GM19043 (cell line): ENCODE data around the gene ST7.

Source experiments
- ATAC-seq: cut with Tn5 transposase; IDR thresholded peaks from one replicate; pipeline ENCODE4 v1.9.1; 2021; ENCODE audit warnings: low read depth; ENCODE audit not compliant: unreplicated experiment

Gene ST7

DNA sequence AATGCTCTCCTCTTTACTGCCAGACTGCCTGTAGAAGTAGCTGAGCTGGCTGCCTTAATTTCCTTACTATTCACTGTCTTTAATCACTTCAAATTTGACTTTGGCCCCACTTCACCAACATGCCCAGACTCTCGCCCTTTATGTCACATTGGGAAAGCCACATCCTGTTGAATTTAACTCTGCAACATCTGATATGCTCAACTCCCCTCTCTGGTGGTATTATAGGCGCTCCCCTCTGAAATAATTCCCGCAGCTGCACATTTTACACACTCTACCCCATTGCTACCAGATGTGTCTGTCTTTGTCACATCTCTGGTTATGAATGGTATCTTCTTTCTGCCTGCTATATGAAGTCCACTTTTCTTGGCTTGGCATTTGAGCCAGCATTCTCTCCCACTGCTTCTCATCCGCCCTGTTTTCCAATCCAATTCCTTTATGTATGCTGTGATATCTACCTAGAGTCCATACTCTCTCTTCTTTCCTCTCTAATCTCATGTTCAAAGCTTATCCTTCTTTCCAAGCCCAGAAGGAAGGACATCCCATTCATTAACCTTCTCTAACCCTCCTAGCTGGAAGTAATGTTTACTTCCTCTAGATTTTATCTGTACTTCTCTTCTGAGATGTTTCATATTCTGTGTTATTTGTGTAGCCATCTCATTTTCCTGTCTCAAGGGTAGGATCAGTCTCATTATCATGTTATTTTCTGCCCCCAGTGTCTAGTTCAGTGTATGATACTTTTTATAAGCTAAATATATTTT lies 134.5 kb downstream of the ST7 start:
- ATAC-seq: no peak

DNA sequence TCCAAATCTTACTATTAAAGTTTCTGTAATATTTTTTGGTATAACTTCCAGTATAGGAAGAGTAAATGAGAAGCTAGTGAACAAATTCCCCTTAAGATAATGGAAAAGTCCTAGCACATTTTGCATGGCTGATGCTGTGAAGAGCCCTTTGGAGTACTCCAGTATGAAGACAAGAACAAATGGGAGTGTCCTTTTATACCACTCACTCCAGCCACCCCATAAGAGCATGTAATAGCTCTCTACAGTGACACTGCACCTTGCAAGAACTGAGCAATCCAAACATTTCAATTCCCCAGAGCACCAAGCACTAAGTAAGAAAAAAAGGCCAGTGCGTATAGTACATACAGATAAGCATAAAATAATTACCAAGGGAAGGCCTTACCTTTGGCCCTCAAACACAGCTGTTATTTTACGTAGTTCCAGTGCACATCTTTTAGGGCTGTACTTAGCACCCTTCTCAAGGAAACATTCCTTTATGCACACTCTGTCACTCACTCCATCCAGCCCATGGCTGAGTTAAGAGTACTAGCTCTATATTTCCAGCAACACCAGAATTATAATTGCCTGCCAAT lies 135.4 kb downstream of the ST7 start:
- ATAC-seq: no peak

DNA sequence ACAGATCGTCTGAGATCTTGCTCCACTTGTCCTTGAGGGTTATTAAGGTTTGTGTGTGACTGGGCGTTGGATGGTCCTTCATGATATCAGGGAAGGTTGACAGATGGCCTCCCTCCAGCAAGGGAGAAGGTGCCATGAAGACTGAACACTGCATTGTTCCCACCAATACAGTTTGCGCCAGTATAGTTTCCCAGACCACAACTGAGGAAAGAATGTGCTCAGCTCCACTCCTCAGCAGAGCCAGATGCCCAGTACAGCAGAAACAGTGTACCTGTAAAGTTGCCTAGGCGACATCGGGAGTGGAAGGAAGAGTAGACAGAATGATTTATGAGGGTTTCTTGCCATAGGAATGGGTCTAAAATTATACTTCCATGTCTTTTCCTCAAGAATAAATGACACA lies 137.5 kb downstream of the ST7 start:
- ATAC-seq: no peak

DNA sequence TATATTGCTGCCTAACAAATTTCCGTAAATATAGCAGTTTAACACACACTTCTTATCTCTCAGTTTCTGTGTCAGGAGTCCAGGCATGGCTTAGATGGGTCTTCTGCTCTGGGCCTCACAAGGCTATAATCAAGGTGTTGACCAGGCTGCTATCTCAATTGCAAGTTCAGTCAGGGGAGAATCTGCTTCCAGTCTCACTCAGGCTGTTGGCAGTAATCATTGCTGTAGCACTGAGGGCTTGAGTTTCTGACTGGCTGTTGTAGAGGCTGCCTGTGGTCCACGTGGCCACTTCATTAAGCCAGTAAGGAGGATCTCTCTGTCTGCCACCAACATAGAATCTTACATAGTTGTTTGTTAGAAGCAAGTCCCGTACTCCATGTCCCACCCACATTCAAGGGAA lies 138.4 kb downstream of the ST7 start:
- ATAC-seq: no peak

DNA sequence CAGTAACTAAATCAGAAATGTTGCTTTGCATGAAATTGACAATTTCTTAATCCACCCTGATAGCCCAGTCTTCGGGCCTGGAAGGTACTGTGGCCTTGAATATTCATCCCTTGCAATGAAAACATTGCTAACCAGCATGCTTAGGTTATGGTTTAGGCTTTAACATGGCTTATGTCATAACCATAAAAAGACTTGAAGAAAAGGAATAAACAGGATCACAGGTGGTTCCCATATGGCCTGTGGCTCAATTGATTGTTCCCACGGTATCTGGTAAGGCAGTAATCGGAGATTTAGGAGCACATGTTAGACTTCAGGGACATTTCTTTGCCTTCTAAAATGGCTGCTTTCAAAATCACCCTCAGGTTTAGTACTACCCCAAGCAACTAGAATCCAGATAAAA lies 139.5 kb downstream of the ST7 start:
- no peak for ATAC-seq

DNA sequence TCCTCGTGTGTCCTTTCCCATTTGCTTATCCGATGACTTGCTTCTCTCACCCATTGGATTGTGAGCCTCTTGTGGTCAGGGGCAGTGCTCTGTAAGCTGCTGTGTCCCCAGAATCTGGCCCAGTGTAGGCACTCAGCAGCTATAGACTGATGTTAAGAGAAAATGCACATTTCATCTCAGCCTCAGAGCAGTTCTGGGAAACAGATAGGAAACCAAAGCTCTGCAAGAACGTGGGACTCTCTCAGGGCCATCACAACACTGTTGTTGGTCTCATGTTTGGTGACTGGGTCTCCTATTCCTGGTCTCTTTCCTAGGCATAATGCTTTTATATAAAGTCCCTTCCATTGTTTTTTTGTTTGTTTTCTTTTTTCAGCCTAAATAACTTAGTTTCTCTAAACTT lies 141.2 kb downstream of the ST7 start:
- no peak for ATAC-seq

DNA sequence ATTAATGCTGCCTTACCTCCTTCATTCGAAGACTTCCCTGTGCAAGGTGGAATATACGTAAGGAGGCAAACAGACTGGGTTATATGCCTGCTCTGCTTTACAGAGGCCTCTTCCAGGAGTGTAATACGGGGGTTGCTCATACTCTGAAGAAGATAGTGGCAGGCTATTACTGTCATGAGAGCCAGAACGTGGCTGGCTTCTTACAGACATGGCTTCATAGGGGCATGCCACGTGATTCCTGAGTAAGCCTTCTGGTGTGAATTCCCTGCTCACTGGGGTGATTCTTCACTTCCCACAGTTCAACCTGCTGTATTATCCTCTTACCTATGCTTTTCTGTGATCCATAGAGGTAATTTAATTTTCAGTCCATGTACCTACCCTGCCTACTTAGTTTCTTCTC lies 141.8 kb downstream of the ST7 start:
- ATAC-seq: no peak

DNA sequence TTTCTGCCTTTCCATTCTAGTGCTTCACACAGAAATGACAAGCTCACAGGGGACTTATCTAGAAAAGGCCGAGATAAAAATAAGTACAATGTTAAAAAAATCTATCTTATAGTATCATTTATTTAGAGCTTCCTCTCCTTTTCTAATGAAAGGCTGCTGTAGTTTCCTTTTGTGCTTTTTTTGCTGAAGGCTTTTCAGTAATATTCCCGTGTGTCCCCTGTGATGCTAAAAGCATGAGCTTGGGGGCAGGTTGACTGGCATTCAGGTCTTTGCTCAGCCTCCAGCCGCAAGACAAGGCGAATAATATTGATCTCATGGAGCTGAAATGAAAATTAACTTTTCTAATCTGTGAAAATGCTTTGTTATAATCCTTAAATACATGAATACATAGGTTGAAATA lies 143.0 kb downstream of the ST7 start:
- ATAC-seq: no peak

DNA sequence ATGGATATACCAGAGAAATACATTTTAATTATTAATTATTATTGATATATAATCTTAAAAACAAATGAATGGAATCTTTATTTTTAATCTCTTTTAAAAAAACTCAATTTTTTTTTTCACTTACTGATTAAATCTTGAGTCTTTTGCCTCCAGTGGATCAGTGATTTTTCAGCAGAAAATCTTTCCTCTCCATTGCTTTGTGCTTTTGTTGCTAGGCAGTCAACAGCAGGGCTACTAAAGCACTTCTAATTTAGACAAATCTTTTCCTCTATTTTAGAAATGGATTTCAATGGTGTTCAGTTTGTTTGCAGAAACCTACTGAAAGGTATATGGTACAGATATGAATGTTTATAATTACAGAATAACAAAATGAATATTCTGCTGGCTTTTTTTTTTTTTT lies 143.6 kb downstream of the ST7 start:
- no peak for ATAC-seq

DNA sequence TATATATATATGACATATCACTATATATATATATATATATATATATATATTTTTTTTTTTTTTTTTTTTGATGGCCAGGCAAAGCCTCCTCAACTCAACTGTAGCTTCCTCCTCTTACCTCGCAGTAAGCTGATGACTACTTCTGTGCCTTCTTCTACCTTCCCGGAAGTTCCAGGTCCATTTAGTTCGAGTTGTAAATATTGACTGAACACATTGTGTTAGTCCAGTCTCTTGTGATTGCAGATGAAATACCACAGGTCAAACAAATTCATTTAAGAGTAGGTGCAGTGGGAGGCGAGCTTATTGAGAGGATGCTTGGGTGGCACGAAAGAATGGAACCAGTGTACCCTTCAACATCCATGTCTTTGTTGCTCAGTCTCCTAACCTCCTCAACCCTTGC lies 144.6 kb downstream of the ST7 start:
- no peak for ATAC-seq

DNA sequence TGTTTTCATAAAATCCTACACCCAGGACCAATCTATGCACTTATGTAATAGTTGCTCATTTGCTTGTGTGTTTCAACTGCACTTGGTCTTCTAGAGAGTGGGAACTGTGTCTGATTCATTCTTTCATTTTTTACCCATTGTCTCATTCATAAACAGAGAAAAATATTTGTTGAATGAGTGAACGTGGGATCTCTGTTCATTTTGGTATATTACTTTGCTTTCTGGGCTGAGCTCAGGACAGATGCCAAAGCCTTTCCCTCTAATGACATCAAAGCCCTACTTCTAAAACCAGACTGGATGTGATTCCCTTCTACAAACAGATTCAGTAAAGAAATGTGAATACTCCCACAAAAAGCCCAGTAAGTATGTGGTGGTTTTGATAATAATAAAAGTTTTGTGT lies 145.2 kb downstream of the ST7 start:
- ATAC-seq: no peak

DNA sequence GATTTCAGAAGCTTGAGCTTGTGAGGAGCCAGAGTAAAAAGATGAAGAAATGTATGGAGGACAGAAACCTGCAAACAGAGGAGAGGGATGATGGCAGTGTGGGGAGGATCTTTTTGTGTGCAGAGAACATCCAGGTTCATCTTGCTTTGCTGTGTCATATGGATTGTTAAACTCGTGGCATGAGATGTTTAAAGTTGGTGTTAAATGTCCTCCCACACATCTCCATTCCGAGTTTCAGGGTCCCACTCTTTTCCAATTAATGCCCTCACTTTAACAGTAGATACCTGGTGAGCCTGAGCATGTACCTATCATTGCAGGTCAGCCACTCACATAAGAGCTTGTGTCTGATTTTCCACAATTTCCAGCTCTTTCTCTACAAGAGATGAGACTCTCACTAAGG lies 147.7 kb downstream of the ST7 start:
- no peak for ATAC-seq

DNA sequence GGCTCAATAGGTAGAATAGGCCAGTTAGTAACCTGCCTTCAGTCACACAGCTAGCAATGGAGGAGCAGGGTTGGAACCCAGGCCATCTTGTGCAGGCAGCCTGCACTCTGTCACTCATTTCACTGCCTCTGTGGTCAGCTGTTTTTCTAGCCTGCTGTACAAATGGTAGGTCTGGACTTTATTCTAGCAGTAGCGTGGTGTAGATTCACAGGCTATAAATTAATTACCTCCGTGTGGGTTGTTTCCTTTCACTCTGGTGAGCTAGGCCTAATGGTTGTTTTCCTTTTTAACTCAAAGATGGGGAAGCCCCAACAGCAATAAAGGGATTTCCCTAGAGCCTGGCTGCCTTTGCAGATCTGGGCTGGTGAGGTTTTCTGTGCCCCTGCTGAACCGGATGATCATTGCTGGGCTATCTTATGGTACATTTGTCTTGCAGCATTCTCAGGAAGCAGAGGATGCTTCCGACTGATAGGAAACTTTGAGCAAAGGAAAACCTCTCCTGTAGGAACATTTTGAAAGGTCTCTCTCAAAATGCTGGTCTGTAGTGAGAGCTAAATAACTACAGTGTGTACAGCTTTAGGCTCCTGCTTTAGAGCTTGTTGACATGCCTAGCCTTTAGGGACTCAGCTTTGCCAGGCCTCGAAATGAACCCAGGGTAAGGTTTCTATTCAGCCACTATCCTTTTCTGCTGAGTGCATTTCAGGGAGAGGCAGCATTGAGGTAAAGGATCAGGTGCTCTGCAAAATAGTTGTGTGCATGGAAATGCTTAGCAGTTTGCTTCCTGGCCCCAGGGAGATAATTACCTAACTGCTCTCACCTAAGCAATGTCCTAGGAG lies 157.4 kb downstream of the ST7 start:
- peak; percentile 93 for ATAC-seq

DNA sequence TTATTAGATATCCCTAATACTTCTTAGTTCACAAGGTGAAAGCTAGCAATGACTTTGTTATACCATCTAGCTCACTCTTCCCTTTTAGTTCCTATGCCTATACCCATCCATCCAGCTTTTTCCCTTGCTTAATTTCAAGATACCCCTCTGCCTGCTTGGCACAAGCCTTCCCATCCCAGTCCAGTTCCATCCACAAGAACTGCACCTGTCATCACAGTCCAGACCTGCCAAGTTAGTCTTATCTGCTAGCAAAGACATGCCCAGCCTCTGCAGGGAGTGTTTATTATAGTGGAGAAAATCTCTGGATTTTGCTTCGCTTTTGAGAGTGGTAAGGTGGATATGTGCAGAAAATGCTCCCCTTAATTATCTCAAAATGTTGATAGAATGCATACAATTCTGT lies 158.2 kb downstream of the ST7 start:
- ATAC-seq: no peak

DNA sequence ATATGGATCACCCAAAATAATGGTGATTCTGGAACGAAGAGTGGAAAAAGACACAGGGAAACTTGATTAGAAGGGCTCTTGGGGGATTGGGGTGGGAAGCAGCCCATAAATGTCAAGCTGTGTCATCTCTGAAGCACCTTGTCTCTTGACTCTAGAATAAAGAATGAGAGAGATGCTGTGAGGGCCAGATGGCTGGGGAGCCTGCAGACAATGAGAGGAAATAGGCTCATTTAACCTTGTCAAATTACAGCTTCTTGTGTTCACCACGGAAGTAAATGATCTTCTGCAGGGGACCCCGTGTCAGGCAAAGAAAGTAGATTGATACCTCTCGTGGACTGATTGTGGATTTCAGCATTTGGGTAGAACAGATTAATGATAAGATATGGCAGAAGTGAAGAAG lies 159.3 kb downstream of the ST7 start:
- ATAC-seq: no peak

DNA sequence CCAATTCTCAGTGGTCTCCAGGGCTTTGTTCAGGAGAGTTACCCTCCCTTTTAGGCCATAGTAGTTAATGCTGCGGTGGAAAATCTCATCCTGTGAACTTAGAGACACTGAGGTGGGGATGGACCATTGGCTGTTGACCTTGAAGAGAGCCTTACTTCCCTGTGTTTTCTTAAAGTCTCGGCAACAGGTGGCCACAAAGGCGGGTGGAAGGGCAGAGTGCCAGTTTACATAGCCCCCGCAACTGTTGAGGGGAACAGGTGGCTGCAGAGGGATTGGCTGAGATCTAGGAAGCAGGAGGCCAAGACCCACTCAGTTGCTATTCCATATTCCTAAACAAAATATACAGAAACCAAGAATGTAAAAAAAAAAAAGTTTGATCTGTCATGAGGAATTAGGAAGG lies 160.6 kb downstream of the ST7 start:
- no peak for ATAC-seq

DNA sequence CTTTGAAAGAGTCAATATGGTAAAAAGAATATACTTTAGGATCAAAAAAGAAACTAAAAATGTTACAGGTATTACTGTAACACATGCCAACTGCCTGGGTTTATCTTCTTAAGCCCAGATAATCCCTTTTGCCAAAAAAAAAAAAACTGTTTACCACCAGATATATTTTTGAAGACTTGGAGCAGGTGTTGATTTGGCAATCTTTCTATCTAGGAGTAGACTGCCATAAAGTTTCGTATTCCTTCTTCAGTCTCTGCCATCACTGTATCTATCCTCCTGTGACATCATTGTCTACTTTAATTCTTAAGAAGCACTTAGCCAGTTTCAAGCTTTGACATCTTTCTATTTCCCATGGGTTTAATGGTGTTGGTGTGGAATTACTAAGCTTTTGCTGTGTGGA lies 161.0 kb downstream of the ST7 start:
- no peak for ATAC-seq

DNA sequence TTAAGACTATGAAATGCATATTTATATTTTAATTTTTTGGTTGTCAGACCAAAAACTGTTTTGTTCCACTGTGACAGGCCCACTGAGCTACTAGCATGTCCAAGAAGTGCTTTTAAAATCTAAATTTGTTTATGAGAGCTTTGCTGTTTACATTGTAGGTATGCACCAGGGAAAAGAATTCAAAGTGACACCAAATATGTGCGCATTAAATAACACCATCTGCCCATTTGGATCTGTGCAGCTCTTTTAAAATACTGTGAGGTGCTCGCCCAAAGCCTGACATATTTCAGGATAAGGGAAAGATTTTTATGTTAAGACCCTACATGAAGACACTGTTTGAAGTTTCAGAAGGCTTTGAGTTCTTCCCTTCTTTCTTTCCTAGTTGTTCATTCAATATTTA lies 162.9 kb downstream of the ST7 start:
- no peak for ATAC-seq

DNA sequence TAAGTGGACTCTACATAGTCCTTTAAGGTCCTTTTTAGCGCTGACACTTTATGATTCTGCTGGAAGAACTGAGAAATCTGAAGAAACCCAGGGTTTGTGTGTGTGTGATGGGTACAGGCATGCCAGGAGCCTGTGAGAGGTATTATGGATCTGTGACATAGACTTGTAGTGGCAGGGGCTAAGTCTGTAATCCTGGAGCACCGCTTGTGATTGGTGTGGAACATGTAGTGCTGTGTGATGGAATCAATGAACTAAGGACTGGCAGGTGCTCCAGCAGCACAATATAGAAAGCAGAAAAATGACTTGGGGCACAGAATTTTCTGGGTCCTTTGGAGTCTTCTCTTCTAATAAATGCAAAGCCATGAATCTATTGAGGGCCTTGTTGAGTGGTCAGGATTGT lies 163.9 kb downstream of the ST7 start:
- no peak for ATAC-seq

DNA sequence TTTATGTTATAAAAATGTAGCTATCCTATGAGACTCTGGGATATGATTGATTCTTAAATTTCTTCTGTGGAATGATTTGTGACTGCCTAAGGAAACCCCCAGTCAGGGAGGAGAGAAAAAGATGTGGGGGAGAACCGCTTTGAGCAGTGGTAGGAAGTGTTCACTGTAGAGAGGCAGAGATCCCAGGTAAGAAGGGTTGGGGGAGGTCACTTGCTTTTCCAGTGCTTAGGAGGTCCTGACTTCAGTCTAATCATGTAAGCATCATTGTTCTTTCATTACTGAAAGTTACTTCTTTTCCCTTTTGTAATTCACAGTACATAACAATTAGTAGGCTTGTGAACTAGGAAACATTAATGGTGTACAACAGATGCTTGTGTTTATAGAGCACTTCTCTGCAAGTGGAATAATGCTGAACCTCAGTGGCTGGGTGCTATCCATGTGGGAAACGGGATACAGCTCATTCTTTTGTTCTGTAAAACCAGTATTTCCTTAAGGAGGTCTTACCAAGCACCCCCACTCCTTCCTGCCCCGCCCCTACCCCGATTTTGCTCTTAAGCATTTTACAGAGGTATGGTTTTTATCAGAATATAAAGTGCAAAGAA lies 165.4 kb downstream of the ST7 start:
- ATAC-seq: no peak

DNA sequence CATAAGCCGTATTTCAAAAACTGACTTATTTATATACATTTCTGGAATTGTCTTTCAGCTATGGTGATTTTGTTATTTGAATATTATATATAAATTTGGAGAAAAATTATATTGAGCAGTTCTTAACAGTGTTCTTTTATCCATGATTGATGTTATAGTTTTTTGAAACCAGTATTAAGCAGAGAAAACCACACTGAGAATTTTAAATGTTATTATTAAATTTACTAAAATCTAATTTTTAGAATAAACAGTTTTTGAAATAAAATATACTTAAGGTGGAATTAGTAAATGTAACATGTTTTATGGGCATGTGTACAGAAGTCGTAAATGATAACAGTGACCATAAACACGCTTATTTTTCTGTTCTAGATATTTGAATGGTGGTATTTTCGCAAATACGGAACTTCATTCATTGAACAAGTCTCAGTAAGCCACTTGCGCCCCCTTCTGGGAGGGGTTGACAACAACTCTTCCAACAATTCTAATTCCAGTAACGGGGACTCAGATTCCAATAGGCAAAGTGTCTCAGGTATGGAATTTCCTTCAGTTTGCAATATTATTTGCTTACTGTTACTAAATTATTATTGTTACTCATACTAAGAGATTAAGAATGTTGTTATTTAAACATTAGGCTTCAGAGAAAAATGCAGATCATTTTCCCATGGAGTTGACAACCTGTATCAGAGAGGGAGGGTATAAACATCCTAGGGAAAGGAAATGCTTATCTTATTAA lies 166.1 kb downstream of the ST7 start:
- ATAC-seq: no peak
